ENCODE data around the gene UBE2E2.

The UBE2E2 gene

GRCh38 chr3:23553353-23553752, 350.2 kb downstream of the UBE2E2 start (continued):
- TF ChIP-seq TSHZ2 (CRISPR knock-in tag; IDR thresholded peaks at IDR 0.05) (no peak), ISL1 (CRISPR knock-in tag; IDR thresholded peaks at IDR 0.05) (no peak)
- TF ChIP-seq, protein P1, sequence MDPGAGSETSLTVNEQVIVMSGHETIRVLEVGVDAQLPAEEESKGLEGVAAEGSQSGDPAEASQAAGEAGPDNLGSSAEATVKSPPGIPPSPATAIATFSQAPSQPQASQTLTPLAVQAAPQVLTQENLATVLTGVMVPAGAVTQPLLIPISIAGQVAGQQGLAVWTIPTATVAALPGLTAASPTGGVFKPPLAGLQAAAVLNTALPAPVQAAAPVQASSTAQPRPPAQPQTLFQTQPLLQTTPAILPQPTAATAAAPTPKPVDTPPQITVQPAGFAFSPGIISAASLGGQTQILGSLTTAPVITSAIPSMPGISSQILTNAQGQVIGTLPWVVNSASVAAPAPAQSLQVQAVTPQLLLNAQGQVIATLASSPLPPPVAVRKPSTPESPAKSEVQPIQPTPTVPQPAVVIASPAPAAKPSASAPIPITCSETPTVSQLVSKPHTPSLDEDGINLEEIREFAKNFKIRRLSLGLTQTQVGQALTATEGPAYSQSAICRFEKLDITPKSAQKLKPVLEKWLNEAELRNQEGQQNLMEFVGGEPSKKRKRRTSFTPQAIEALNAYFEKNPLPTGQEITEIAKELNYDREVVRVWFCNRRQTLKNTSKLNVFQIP (CRISPR knock-in tag; IDR thresholded peaks at IDR 0.05; ENCODE audit: borderline replicate concordance, low read depth) = no peak

- no peak for ATAC-seq
- TF ChIP-seq ZFP3 (CRISPR knock-in tag; IDR thresholded peaks at IDR 0.05) = no peak
- no peak for TF ChIP-seq OSR1 (CRISPR knock-in tag; IDR thresholded peaks at IDR 0.05)
- no peak for TF ChIP-seq ISL1 (CRISPR knock-in tag; IDR thresholded peaks at IDR 0.05)
- TF ChIP-seq ZNF70 (CRISPR knock-in tag; IDR thresholded peaks at IDR 0.05) = no peak
- no peak for TF ChIP-seq SNAI2 (CRISPR knock-in tag; IDR thresholded peaks at IDR 0.05)
- no peak for TF ChIP-seq PPARA (CRISPR knock-in tag; IDR thresholded peaks at IDR 0.05; ENCODE audit: borderline replicate concordance)
- no peak for TF ChIP-seq ZC3H10 (CRISPR knock-in tag; IDR thresholded peaks at IDR 0.05)
- no peak for TF ChIP-seq TCF4 (CRISPR knock-in tag; IDR thresholded peaks at IDR 0.05; ENCODE audit: borderline replicate concordance)
- TF ChIP-seq ARNTL (CRISPR knock-in tag; IDR thresholded peaks at IDR 0.05; ENCODE audit: borderline replicate concordance, low read depth) = no peak
- no peak for TF ChIP-seq CSRNP3 (CRISPR knock-in tag; IDR thresholded peaks at IDR 0.05)
Observed at GRCh38 chr3:23565041-23565775, 362.1 kb downstream of the UBE2E2 start.

DNA sequence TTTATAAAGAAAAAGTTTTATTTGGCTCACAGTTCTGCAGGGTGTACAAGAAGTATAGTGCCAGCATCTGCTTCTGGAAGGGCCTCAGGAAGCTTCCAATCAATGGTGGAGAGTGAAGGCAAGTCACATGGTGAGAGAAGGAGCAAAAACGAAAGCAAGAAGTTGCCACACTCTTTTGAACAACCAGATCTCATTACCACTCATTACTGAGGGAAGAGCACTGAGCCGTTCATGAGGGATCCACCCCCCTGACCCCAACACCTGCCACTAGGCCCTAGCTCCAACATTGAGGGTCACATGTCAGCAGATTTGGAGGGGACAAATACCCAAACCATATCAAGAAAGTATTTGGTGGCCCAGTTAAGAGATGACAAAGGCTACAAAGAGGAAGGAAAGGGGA, 363.4 kb downstream of the UBE2E2 start:
- TF ChIP-seq PPARA (CRISPR knock-in tag; IDR thresholded peaks at IDR 0.05; ENCODE audit: borderline replicate concordance) (no peak), CSDC2 (CRISPR knock-in tag; IDR thresholded peaks at IDR 0.05) (no peak), ZNF8 (CRISPR knock-in tag; IDR thresholded peaks at IDR 0.05) (no peak)
- ATAC-seq = no peak

GRCh38 chr3:23567917-23568316, 364.8 kb downstream of the UBE2E2 start:
- peak; percentile 59 for ATAC-seq
- TF ChIP-seq TOX (CRISPR knock-in tag; IDR thresholded peaks at IDR 0.05; ENCODE audit: borderline replicate concordance) (no peak), ESRRG (CRISPR knock-in tag; IDR thresholded peaks at IDR 0.05) (no peak), RARB (CRISPR knock-in tag; IDR thresholded peaks at IDR 0.05) (no peak), PPARA (CRISPR knock-in tag; IDR thresholded peaks at IDR 0.05; ENCODE audit: borderline replicate concordance) (no peak), SNAI2 (CRISPR knock-in tag; IDR thresholded peaks at IDR 0.05) (no peak), TSHZ2 (CRISPR knock-in tag; IDR thresholded peaks at IDR 0.05) (no peak), ZFP3 (CRISPR knock-in tag; IDR thresholded peaks at IDR 0.05) (no peak), ARNTL (CRISPR knock-in tag; IDR thresholded peaks at IDR 0.05; ENCODE audit: borderline replicate concordance, low read depth) (no peak), CSDC2 (CRISPR knock-in tag; IDR thresholded peaks at IDR 0.05) (no peak), ZNF565 (CRISPR knock-in tag; conservative IDR thresholded peaks at IDR 0.05; ENCODE audit: low read depth) (no peak), GLIS3 (CRISPR knock-in tag; IDR thresholded peaks at IDR 0.05) (no peak), TCF4 (CRISPR knock-in tag; IDR thresholded peaks at IDR 0.05; ENCODE audit: borderline replicate concordance) (no peak), ZNF8 (CRISPR knock-in tag; IDR thresholded peaks at IDR 0.05) (no peak), OSR1 (CRISPR knock-in tag; IDR thresholded peaks at IDR 0.05) (no peak)
- TF ChIP-seq, protein P2, sequence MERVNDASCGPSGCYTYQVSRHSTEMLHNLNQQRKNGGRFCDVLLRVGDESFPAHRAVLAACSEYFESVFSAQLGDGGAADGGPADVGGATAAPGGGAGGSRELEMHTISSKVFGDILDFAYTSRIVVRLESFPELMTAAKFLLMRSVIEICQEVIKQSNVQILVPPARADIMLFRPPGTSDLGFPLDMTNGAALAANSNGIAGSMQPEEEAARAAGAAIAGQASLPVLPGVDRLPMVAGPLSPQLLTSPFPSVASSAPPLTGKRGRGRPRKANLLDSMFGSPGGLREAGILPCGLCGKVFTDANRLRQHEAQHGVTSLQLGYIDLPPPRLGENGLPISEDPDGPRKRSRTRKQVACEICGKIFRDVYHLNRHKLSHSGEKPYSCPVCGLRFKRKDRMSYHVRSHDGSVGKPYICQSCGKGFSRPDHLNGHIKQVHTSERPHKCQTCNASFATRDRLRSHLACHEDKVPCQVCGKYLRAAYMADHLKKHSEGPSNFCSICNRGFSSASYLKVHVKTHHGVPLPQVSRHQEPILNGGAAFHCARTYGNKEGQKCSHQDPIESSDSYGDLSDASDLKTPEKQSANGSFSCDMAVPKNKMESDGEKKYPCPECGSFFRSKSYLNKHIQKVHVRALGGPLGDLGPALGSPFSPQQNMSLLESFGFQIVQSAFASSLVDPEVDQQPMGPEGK (CRISPR knock-in tag; IDR thresholded peaks at IDR 0.05; ENCODE audit: borderline replicate concordance) = no peak
- TF ChIP-seq, protein P1 (CRISPR knock-in tag; IDR thresholded peaks at IDR 0.05; ENCODE audit: borderline replicate concordance, low read depth) = no peak
- TF ChIP-seq, protein P3, sequence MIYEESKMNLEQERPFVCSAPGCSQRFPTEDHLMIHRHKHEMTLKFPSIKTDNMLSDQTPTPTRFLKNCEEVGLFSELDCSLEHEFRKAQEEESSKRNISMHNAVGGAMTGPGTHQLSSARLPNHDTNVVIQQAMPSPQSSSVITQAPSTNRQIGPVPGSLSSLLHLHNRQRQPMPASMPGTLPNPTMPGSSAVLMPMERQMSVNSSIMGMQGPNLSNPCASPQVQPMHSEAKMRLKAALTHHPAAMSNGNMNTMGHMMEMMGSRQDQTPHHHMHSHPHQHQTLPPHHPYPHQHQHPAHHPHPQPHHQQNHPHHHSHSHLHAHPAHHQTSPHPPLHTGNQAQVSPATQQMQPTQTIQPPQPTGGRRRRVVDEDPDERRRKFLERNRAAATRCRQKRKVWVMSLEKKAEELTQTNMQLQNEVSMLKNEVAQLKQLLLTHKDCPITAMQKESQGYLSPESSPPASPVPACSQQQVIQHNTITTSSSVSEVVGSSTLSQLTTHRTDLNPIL (CRISPR knock-in tag; IDR thresholded peaks at IDR 0.05; ENCODE audit: low read depth) = no peak
